Upper lobe of right lung (tissue), 1 donor: ENCODE results near the gene ADCY4. TPM values are rescaled to one million over a fixed set of nuclear protein-coding genes. Genes with fewer than 3 reads are reported as not detected.
A peak's percentile ranks its signal among the peaks of the same experiment; 100 is the strongest.

Experiments
- ATAC-seq: fragments of 200-7000 bp; cut with Tn5 transposase; one replicate; pipeline ENCODE4 v1.9.1; 2020; ENCODE audit warnings: mild to moderate bottlenecking, moderate library complexity
- DNase-seq: peaks from one replicate; pipeline ENCODE4 v3.0.0-alpha.2; 2020
- H3K27ac ChIP-seq: fragments of 200-600 bp; one replicate; pipeline ENCODE4 v1.8.0; 2022
- H3K27me3 ChIP-seq: fragments of 200-600 bp; one replicate; pipeline ENCODE4 v1.8.0; 2022; ENCODE audit warnings: mild to moderate bottlenecking
- H3K36me3 ChIP-seq: fragments of 200-600 bp; one replicate; pipeline ENCODE4 v1.8.0; 2022
- H3K4me1 ChIP-seq: fragments of 200-600 bp; one replicate; pipeline ENCODE4 v1.8.0; 2022
- H3K4me3 ChIP-seq: fragments of 200-600 bp; one replicate; pipeline ENCODE4 v1.8.0; 2022; ENCODE audit warnings: mild to moderate bottlenecking
- H3K9me3 ChIP-seq: fragments of 200-600 bp; one replicate; pipeline ENCODE4 v1.8.0; 2022
- CTCF ChIP-seq: fragments of 200-600 bp; IDR thresholded peaks from one replicate; pipeline ENCODE4 v1.8.0; 2022; ENCODE audit warnings: antibody characterized with exemption
- intact Hi-C: fragments of 100-400 bp; cut with DNase I; formaldehyde crosslinking; loops from one replicate; pipeline ENCODE4 v1.11.0; 2022
- total RNA-seq: library from RNA; stranded (reverse); fragmentation: NEBNext Ultra II Directional; extraction: Animal tissue kit (Norgen Biotek cat#: 25700); gene quantifications from one replicate; pipeline ENCODE4 v1.2.1, GENCODE V29; 2021
- donor health status: DM: no; HTN: yes; CAD: no; lungs with severe emphysema.

Gene ADCY4
- total RNA-seq, 1 donor from 2014 or later: 54.5 TPM

DNA sequence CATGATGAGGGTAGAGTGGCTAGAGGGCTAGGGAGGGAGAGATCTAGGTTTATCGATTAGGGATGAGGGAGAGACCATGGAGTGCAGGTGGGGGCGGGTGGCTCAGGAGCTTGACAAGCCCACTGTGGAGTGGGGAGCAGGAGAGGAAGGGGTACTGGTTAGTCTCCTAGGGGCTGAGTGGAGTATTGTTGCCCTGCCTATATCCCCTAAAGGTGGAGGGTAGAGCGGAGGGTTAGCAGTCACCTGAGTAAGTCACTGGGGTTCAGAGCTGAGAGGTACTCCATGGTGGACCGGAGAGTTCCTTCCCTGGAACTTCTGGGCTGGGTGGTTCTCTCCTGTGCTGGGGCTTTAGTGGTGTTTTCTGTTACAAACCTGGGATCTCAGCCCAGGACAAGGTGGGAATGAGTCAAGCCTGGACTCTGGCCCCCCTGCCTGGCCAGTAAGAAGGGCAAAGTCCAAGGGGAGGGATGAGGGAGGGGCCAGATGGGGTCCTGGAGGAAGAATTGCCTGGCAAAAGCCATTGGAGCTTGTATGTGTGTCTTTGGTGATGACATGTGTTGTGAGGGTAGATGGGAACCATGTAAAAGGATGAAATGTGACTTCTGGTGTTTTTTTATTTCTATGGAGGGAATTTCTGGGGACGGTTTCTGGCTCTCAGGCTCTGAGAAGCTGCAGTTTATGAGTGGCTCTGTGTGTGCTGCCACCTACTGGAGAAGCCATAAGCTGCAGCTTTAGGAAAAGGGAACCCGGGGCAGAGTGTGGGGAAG lies 27.1 kb downstream of the ADCY4 start, which contains the start of gene CIDEB:
CIDEB (minus strand) TSS at position 403 of the 767 bp plus-strand sequence; CDS start at position 284, 119 bp downstream.
- DNase-seq: no peak
- H3K27ac ChIP-seq: no peak within 1 kb of the TSS

GRCh38 chr14:24307156-24307574 lies 27.7 kb downstream of the ADCY4 start:
- TF ChIP-seq CTCF: no peak
- no peak for DNase-seq
- Histone ChIP-seq H3K27ac (no peak overlapping the region), H3K27me3 (no peaks in the 10 kb centered on the region), H3K36me3 (peaks cover 52% of the 10 kb centered on the region), H3K4me1 (peaks cover 32% of the 10 kb centered on the region), H3K9me3 (no peaks in the 10 kb centered on the region), H3K4me3 (no peak overlapping the region)
- ATAC-seq: no peak
- intact Hi-C loops: no loop called here

More for the DNA sequence above, 27.1 kb downstream of the ADCY4 start, which contains the start of gene CIDEB:
- peaks cover 38% of the 10 kb centered on the region for H3K4me1 ChIP-seq
- no peak within 1 kb of the TSS for H3K4me3 ChIP-seq
- TF ChIP-seq CTCF: peak; percentile 95
- no peaks in the 10 kb centered on the region for H3K27me3 ChIP-seq
- peak; percentile 63 for ATAC-seq
- peaks cover 46% of the 10 kb centered on the region for H3K36me3 ChIP-seq
- intact Hi-C loops: no loop called here
- no peaks in the 10 kb centered on the region for H3K9me3 ChIP-seq

- no peak overlapping the region for H3K27ac ChIP-seq
- H3K27me3 ChIP-seq: no peaks in the 10 kb centered on the region
- no peak for DNase-seq
- H3K4me3 ChIP-seq: no peak overlapping the region
- ATAC-seq: no peak
- no peak for TF ChIP-seq CTCF
- intact Hi-C loops: no loop called here
- H3K9me3 ChIP-seq: no peaks in the 10 kb centered on the region
- H3K36me3 ChIP-seq: peaks cover 57% of the 10 kb centered on the region
- H3K4me1 ChIP-seq: peaks cover 15% of the 10 kb centered on the region
These were observed 30.9 kb downstream of the ADCY4 start for GRCh38 chr14:24304019-24304387.

- intact Hi-C loops: no loop called here
- H3K36me3 ChIP-seq: peaks cover 47% of the 10 kb centered on the region
- peaks cover 32% of the 10 kb centered on the region for H3K4me1 ChIP-seq
- DNase-seq (no peak), ATAC-seq (no peak)
- H3K4me3 ChIP-seq: peak overlapping the region; percentile 73
- no peaks in the 10 kb centered on the region for H3K27me3 ChIP-seq
- H3K9me3 ChIP-seq: no peaks in the 10 kb centered on the region
- TF ChIP-seq CTCF: no peak
- H3K27ac ChIP-seq: peak overlapping the region; percentile 89
These were observed 34.4 kb downstream of the ADCY4 start for GRCh38 chr14:24300326-24300980.

- Histone ChIP-seq H3K4me3 (peak within 1 kb of the TSS; percentile 73), H3K27ac (peak within 1 kb of the TSS; percentile 89), H3K27me3 (no peaks in the 10 kb centered on the region), H3K9me3 (no peaks in the 10 kb centered on the region), H3K4me1 (peaks cover 32% of the 10 kb centered on the region), H3K36me3 (peaks cover 46% of the 10 kb centered on the region)
- peak; percentile 95 for DNase-seq
- intact Hi-C loops: no loop called here
- TF ChIP-seq CTCF: no peak
- peak; percentile 94 for ATAC-seq
These were observed 35.3 kb downstream of the ADCY4 start, which contains the start of the genes DHRS1 and NOP9 for GRCh38 chr14:24299255-24300191. Gene DHRS1, minus strand, starts transcription at chr14:24299780. Its CDS starts 674 bp downstream, at chr14:24299106. Gene NOP9, plus strand, starts transcription at chr14:24299850. Its CDS starts 105 bp downstream, at chr14:24299955.
